Measurements from ENCODE around the gene PPBP. TPM values are rescaled to one million over a fixed set of nuclear protein-coding genes. Genes with fewer than 3 reads are reported as not detected.

Gene PPBP
- total RNA-seq, 4 donors from 2014 or later: 10.1 TPM; not detected in 3

GRCh38 chr4:74030285-74030684 is 42.3 kb upstream of the PPBP start:
- Histone ChIP-seq H3K4me1 (no peaks in the 10 kb centered on the region), H3K36me3 (no peaks in the 10 kb centered on the region), H3K27me3 (peaks cover 0 to 4% (median 0%) of the 10 kb centered on the region in 4 donors), H3K9me3 (no peaks in the 10 kb centered on the region), H3K27ac (replicated peaks in 1 of 4) (no peak overlapping the region), H3K4me3 (no peak overlapping the region)
- DNase-seq (ENCODE audit: extremely low spot score): no peak
- TF ChIP-seq CTCF (IDR thresholded peaks at IDR 0.05) (no peak), EP300 (IDR thresholded peaks at IDR 0.05) (no peak), POLR2AphosphoS5 (IDR thresholded peaks at IDR 0.05) (no peak), POLR2A (IDR thresholded peaks at IDR 0.05; ENCODE audit: low read depth) (no peak)
- intact Hi-C loops (cut with DNase I): loop anchor here (10.0 kb wide), 1 partner anchor 105 kb away; no protein-coding TSS in a partner anchor

- Histone ChIP-seq H3K27ac (replicated peaks in 1 of 4) (no peak overlapping the region), H3K36me3 (no peaks in the 10 kb centered on the region), H3K4me1 (no peaks in the 10 kb centered on the region), H3K4me3 (no peak overlapping the region), H3K27me3 (peaks cover 0 to 4% (median 0%) of the 10 kb centered on the region in 4 donors), H3K9me3 (no peaks in the 10 kb centered on the region)
- WGBS: 53% methylated on average over 1 of the region's 1 CpG
- TF ChIP-seq CTCF (IDR thresholded peaks at IDR 0.05): no peak
- TF ChIP-seq POLR2AphosphoS5 (IDR thresholded peaks at IDR 0.05): no peak
- no peak for TF ChIP-seq EP300 (IDR thresholded peaks at IDR 0.05)
- TF ChIP-seq POLR2A (IDR thresholded peaks at IDR 0.05; ENCODE audit: low read depth): no peak
- DNase-seq (ENCODE audit: extremely low spot score): no peak
- intact Hi-C loops (cut with DNase I): no loop called here
These were observed 40.5 kb upstream of the PPBP start for GRCh38 chr4:74028504-74028903.

- intact Hi-C loops (cut with DNase I): no loop called here
These were observed 35.7 kb upstream of the PPBP start for GRCh38 chr4:74023709-74024108.

GRCh38 chr4:74021601-74022000 is 33.6 kb upstream of the PPBP start:
- no peak for TF ChIP-seq POLR2A (IDR thresholded peaks at IDR 0.05; ENCODE audit: low read depth)
- TF ChIP-seq POLR2AphosphoS5 (IDR thresholded peaks at IDR 0.05): no peak
- no peak for TF ChIP-seq CTCF (IDR thresholded peaks at IDR 0.05)
- TF ChIP-seq EP300 (IDR thresholded peaks at IDR 0.05): no peak

More at GRCh38 chr4:74023709-74024108, 35.7 kb upstream of the PPBP start:
- H3K9me3 ChIP-seq: no peaks in the 10 kb centered on the region
- no peaks in the 10 kb centered on the region for H3K36me3 ChIP-seq
- no peak overlapping the region for H3K4me3 ChIP-seq
- no peaks in the 10 kb centered on the region for H3K27me3 ChIP-seq
- no peaks in the 10 kb centered on the region for H3K4me1 ChIP-seq
- DNase-seq (ENCODE audit: extremely low spot score): no peak
- TF ChIP-seq CTCF (IDR thresholded peaks at IDR 0.05) (no peak), POLR2AphosphoS5 (IDR thresholded peaks at IDR 0.05) (no peak), POLR2A (IDR thresholded peaks at IDR 0.05; ENCODE audit: low read depth) (no peak), EP300 (IDR thresholded peaks at IDR 0.05) (no peak)
- H3K27ac ChIP-seq (replicated peaks in 1 of 4): no peak overlapping the region
- WGBS: 85% methylated on average over 2 of the region's 2 CpGs

GRCh38 chr4:74018771-74019170 is 30.8 kb upstream of the PPBP start:
- intact Hi-C loops (cut with DNase I): no loop called here
- Histone ChIP-seq H3K27me3 (no peaks in the 10 kb centered on the region), H3K4me1 (no peaks in the 10 kb centered on the region), H3K9me3 (no peaks in the 10 kb centered on the region), H3K4me3 (no peak overlapping the region), H3K27ac (replicated peaks in 1 of 4) (no peak overlapping the region), H3K36me3 (no peaks in the 10 kb centered on the region)
- no peak for DNase-seq (ENCODE audit: extremely low spot score)
- no peak for TF ChIP-seq POLR2AphosphoS5 (IDR thresholded peaks at IDR 0.05)
- no peak for TF ChIP-seq EP300 (IDR thresholded peaks at IDR 0.05)
- no peak for TF ChIP-seq CTCF (IDR thresholded peaks at IDR 0.05)
- TF ChIP-seq POLR2A (IDR thresholded peaks at IDR 0.05; ENCODE audit: low read depth): no peak
- 68% methylated on average over 3 of the region's 3 CpGs for WGBS

More at GRCh38 chr4:74021601-74022000, 33.6 kb upstream of the PPBP start:
- no peak for DNase-seq (ENCODE audit: extremely low spot score)
- intact Hi-C loops (cut with DNase I): no loop called here
- Histone ChIP-seq H3K27ac (replicated peaks in 1 of 4) (no peak overlapping the region), H3K36me3 (no peaks in the 10 kb centered on the region), H3K4me3 (no peak overlapping the region), H3K9me3 (no peaks in the 10 kb centered on the region), H3K4me1 (no peaks in the 10 kb centered on the region), H3K27me3 (no peaks in the 10 kb centered on the region)
- WGBS: 68% methylated on average over 2 of the region's 2 CpGs
